ENCODE results near the gene NCOA1.

GRCh38 chr2:24643051-24643450 lies 152.0 kb downstream of the NCOA1 start:
- TF ChIP-seq POLR2A (IDR thresholded peaks at IDR 0.05; ENCODE audit: low read length) (no peak), GATA1 (IDR thresholded peaks at IDR 0.05; ENCODE audit: low read depth, low read length) (no peak)
